HCT116 (cell line): ENCODE data around the gene NCKAP5. TPM values are rescaled to one million over a fixed set of nuclear protein-coding genes. Genes with fewer than 3 reads are reported as not detected.

ENCODE experiments used
- ATAC-seq: fragments of 200-7000 bp; cut with Tn5 transposase; 2 replicates; pipeline ENCODE4 v1.9.1; 2020; ENCODE audit warnings: mild to moderate bottlenecking, moderate library complexity
- BruUV-seq: library from RNA; stranded (reverse); fragments of 400-500 nt; replicated peaks from 2 replicates; lab custom pipeline; 2021; lab: Mats Ljungman, UMichigan
- CTCF ChIA-PET: fragments of 300-600 bp; sonication (Branson Sonifier 250); formaldehyde crosslinking; loops from one replicate; lab custom pipeline; 2021; ENCODE audit warnings: antibody characterized with exemption; lab: Charles Lee
- POLR2A ChIA-PET: fragments of 300-600, 350-600 bp; sonication (Branson Sonifier 250); formaldehyde crosslinking; loops from one replicate; lab custom pipeline; 2021; ENCODE audit warnings: antibody characterized with exemption; lab: Charles Lee
- RAD21 ChIA-PET, 2 experiments: fragments of 300-600 bp; sonication (Branson Sonifier 250); formaldehyde crosslinking; loops; one replicate each; lab custom pipeline; 2023; ENCODE audit warnings: low total read pairs in 2 of 2; ENCODE audit not compliant: uncharacterized antibody in 2 of 2, unreplicated experiment in 2 of 2, low non-redundant PET in 1 of 2; lab: Charles Lee
- DNase-seq: peaks from one replicate; pipeline ENCODE4 v3.0.0-alpha.2; 2010; ENCODE audit warnings: low read depth, low spot score
- H2AFZ ChIP-seq: fragments of 200-600 bp; shearing (Covaris generic), sonication (generic); 2 replicates; pipeline ENCODE4 v1.6.1; 2017; ENCODE audit warnings: low read depth, mixed run types, mixed read lengths, antibody characterized with exemption, low read length; ENCODE audit not compliant: poor library complexity, severe bottlenecking
- H3K27ac ChIP-seq: 2 replicates; pipeline ENCODE4 v1.5.1; 2012; ENCODE audit warnings: low read depth, low read length
- H3K27me3 ChIP-seq: fragments of 200-600 bp; sonication (generic); 2 replicates; pipeline ENCODE4 v1.6.1; 2016; ENCODE audit warnings: mixed run types, low read length, mixed read lengths; ENCODE audit not compliant: insufficient read depth
- H3K36me3 ChIP-seq, 2 experiments: fragments of 200-500 bp in 1 of 2; fragments of 200-600 bp in 1 of 2; sonication (Bioruptor generic) in 1 of 2; sonication (generic) in 1 of 2; 2 replicates each; pipeline versions ENCODE4 v1.5.1 to v1.6.1; 2014 to 2016; ENCODE audit warnings: low read length in 2 of 2, inconsistent platforms in 1 of 2, mixed read lengths in 1 of 2, mixed run types in 1 of 2; ENCODE audit not compliant: insufficient read depth in 2 of 2, control insufficient read depth in 1 of 2
- H3K4me1 ChIP-seq, 2 experiments: fragments of 200-600 bp in 1 of 2; sonication (generic) in 1 of 2; 2 replicates each; pipeline versions ENCODE4 v1.5.1 to v1.6.1; 2012 to 2017; ENCODE audit warnings: low read length in 2 of 2, inconsistent platforms in 1 of 2, mild to moderate bottlenecking in 1 of 2, mixed read lengths in 1 of 2, mixed run types in 1 of 2, moderate library complexity in 1 of 2; ENCODE audit not compliant: insufficient read depth in 2 of 2, control insufficient read depth in 1 of 2
- H3K4me2 ChIP-seq: fragments of 200-600 bp; sonication (generic); 2 replicates; pipeline ENCODE4 v1.6.1; 2017; ENCODE audit warnings: mixed run types, low read length, mixed read lengths
- H3K4me3 ChIP-seq, 2 experiments: fragments of 200-600 bp in 1 of 2; sonication (generic) in 1 of 2; replicated peaks in 1 of 2; 2 replicates each; pipeline ENCODE4 v1.5.1; 2011 to 2016; ENCODE audit warnings: low read length in 2 of 2, control low read depth in 1 of 2, low read depth in 1 of 2, mild to moderate bottlenecking in 1 of 2, mixed read lengths in 1 of 2, mixed run types in 1 of 2
- H3K79me2 ChIP-seq: fragments of 200-600 bp; sonication (generic); 2 replicates; pipeline ENCODE4 v1.6.1; 2017; ENCODE audit warnings: mild to moderate bottlenecking, mixed run types, low read length, moderate library complexity, mixed read lengths; ENCODE audit not compliant: insufficient read depth
- H3K9ac ChIP-seq: fragments of 200-600 bp; sonication (generic); 2 replicates; pipeline ENCODE4 v1.6.1; 2016; ENCODE audit warnings: low read length, mixed read lengths
- H3K9me2 ChIP-seq: fragments of 200-600 bp; sonication (generic), shearing (Covaris generic); 2 replicates; pipeline ENCODE4 v1.6.1; 2017; ENCODE audit warnings: mixed run types, mild to moderate bottlenecking, moderate library complexity; ENCODE audit not compliant: insufficient read depth
- H3K9me3 ChIP-seq, 2 experiments: fragments of 200-500 bp in 1 of 2; fragments of 200-600 bp in 1 of 2; sonication (Bioruptor generic) in 1 of 2; sonication (generic) in 1 of 2; 2 replicates each; pipeline ENCODE4 v1.6.1; 2014 to 2017; ENCODE audit warnings: low read length in 2 of 2, mixed read lengths in 2 of 2, inconsistent platforms in 1 of 2, low read depth in 1 of 2, mild to moderate bottlenecking in 1 of 2, mixed run types in 1 of 2, moderate library complexity in 1 of 2; ENCODE audit not compliant: control insufficient read depth in 1 of 2, insufficient read depth in 1 of 2
- H4K20me1 ChIP-seq: fragments of 200-600 bp; sonication (generic), shearing (Covaris generic); 2 replicates; pipeline ENCODE4 v1.6.1; 2017; ENCODE audit warnings: mixed run types, mild to moderate bottlenecking, moderate library complexity; ENCODE audit not compliant: insufficient read depth
- EGR1 ChIP-seq: IDR thresholded peaks from 2 replicates; pipeline ENCODE4 v1.6.1; 2012; ENCODE audit warnings: low read depth
- ELF1 ChIP-seq: IDR thresholded peaks from 2 replicates; pipeline ENCODE4 v1.6.1; 2012; ENCODE audit warnings: low read depth, borderline replicate concordance
- EZH2 ChIP-seq: fragments of 200-600 bp; sonication (generic); IDR thresholded peaks from 2 replicates; pipeline ENCODE4 v1.6.1; 2017; ENCODE audit warnings: antibody characterized with exemption, mixed run types
- FOSL1 ChIP-seq: IDR thresholded peaks from 2 replicates; pipeline ENCODE4 v1.6.1; 2012; ENCODE audit warnings: low read depth
- JUND ChIP-seq: IDR thresholded peaks from 2 replicates; pipeline ENCODE4 v1.6.1; 2012
- POLR2AphosphoS5 ChIP-seq: IDR thresholded peaks from 2 replicates; pipeline ENCODE4 v1.6.1; 2011; ENCODE audit warnings: mild to moderate bottlenecking, low read depth, low read length, moderate library complexity
- SIN3A ChIP-seq: IDR thresholded peaks from 2 replicates; pipeline ENCODE4 v1.6.1; 2012; ENCODE audit warnings: low read depth
- SP1 ChIP-seq: IDR thresholded peaks from 2 replicates; pipeline ENCODE4 v1.6.1; 2012; ENCODE audit warnings: low read depth
- SRF ChIP-seq: IDR thresholded peaks from 2 replicates; pipeline ENCODE4 v1.6.1; 2012; ENCODE audit warnings: low read depth
- TCF7L2 ChIP-seq: IDR thresholded peaks from 2 replicates; pipeline ENCODE4 v1.7.0; 2011; ENCODE audit warnings: borderline replicate concordance, inconsistent platforms; ENCODE audit not compliant: insufficient read depth, insufficient read length; ENCODE audit errors: extremely low read depth
- intact Hi-C: fragments of 100-400 bp; cut with micrococcal nuclease; formaldehyde crosslinking; loops from 2 replicates; pipeline ENCODE4 v1.10.0; 2022
- total RNA-seq: library from RNA; stranded (reverse); gene quantifications from one replicate; pipeline ENCODE4 v1.2.1, GENCODE V29; 2021; ENCODE audit not compliant: unreplicated experiment
- TF ChIP-seq, protein P1 (sequence below): IDR thresholded peaks from 2 replicates; pipeline ENCODE4 v1.6.1; 2012
- TF ChIP-seq, protein P2 (sequence below): IDR thresholded peaks from 2 replicates; pipeline ENCODE4 v1.6.1; 2012; ENCODE audit warnings: low read depth

NCKAP5 gene
- total RNA-seq, 1 experiment from 2014 or later = 0.30 TPM

DNA sequence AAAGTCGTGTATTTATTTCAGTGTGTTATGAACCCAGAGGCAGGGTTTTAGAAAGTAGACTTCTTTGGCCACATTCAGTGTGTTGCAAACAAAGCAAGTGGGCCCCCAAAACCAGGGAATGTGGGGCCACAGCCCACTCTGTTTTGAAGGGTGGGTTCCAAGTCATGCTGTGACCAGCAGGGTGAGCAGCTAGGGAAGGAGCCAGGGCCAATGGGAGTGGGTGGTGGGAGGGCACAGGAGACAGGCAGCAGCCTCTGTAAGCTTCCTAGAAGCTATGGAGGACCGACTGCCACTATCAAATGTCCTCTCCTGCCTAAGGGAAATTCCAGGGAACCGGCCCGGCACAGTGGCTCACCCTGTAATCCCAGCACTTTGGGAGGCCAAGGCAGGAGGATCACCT is 847.9 kb downstream of the NCKAP5 start:
- Histone ChIP-seq H3K36me3 (no peaks in the 10 kb centered on the region), H3K27me3 (peaks cover 15% of the 10 kb centered on the region), H3K9me2 (no peaks in the 10 kb centered on the region), H3K27ac (no peak overlapping the region), H3K4me3 (no peak overlapping the region), H4K20me1 (no peaks in the 10 kb centered on the region), H3K9me3 (no peaks in the 10 kb centered on the region), H3K4me2 (no peak overlapping the region), H3K79me2 (no peaks in the 10 kb centered on the region), H2AFZ (no peak overlapping the region), H3K4me1 (no peaks in the 10 kb centered on the region), H3K9ac (no peak overlapping the region)
- RAD21 ChIA-PET = no interaction called here
- no peak for ATAC-seq
- TF ChIP-seq, protein P1, sequence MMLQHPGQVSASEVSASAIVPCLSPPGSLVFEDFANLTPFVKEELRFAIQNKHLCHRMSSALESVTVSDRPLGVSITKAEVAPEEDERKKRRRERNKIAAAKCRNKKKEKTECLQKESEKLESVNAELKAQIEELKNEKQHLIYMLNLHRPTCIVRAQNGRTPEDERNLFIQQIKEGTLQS = no peak
- TF ChIP-seq EGR1 (no peak), TCF7L2 (no peak), FOSL1 (no peak), JUND (no peak), ELF1 (no peak), POLR2AphosphoS5 (no peak), SRF (no peak), SIN3A (no peak), SP1 (no peak), EZH2 (no peak)
- TF ChIP-seq, protein P2, sequence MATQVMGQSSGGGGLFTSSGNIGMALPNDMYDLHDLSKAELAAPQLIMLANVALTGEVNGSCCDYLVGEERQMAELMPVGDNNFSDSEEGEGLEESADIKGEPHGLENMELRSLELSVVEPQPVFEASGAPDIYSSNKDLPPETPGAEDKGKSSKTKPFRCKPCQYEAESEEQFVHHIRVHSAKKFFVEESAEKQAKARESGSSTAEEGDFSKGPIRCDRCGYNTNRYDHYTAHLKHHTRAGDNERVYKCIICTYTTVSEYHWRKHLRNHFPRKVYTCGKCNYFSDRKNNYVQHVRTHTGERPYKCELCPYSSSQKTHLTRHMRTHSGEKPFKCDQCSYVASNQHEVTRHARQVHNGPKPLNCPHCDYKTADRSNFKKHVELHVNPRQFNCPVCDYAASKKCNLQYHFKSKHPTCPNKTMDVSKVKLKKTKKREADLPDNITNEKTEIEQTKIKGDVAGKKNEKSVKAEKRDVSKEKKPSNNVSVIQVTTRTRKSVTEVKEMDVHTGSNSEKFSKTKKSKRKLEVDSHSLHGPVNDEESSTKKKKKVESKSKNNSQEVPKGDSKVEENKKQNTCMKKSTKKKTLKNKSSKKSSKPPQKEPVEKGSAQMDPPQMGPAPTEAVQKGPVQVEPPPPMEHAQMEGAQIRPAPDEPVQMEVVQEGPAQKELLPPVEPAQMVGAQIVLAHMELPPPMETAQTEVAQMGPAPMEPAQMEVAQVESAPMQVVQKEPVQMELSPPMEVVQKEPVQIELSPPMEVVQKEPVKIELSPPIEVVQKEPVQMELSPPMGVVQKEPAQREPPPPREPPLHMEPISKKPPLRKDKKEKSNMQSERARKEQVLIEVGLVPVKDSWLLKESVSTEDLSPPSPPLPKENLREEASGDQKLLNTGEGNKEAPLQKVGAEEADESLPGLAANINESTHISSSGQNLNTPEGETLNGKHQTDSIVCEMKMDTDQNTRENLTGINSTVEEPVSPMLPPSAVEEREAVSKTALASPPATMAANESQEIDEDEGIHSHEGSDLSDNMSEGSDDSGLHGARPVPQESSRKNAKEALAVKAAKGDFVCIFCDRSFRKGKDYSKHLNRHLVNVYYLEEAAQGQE = no peak
- CTCF ChIA-PET = no interaction called here
- intact Hi-C loops = no loop called here
- BruUV-seq = no TSS peak
- POLR2A ChIA-PET = no interaction called here
- no peak for DNase-seq
